ENCODE data around the gene LRCH3. TPM values are rescaled to one million over a fixed set of nuclear protein-coding genes. Genes with fewer than 3 reads are reported as not detected.

The LRCH3 gene
- total and polyA plus RNA-seq, 9 of the 15 experiments (the other 6 are each of a cell fraction or from before 2014, with no cell fraction given) = 4.6 to 75.3 (median 30.3) TPM

DNA sequence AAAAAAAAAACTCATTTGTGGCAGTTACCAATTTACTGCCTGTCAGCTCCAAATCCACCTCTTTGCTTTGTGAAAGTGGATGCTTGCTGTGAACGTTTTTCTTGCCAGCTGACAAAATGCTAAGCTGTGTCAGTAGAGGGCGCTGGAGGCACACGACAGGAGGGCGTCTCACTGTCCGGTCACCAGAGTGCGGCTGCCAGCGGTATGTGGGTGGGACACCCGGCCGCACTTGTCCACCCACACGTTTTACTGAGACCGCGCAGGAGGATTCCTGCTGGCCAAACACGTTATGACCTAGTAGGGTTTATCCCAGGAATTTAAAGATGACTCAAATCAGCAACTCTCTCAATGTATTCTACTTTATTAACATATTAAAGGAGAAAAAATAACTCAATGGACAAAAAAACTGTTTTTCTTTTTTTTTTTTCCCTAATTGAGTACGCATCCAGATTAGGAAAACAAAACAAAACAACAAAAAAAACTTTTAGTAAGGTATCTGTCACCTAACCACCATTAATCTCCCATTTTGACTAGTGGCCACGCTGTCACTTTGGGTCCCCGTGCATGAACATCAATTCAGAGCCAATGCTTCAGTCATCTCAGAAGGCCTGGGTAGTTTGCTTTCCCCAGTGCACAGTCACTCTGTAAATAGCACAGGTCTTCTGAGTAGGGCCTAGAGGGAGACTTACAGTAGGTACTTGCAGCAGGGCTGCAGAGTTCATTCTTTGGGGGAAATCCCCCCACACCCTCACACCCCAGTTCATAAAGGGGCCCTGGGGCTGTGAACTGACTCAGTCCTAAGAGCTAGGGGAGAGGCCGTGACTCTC lies 115.2 kb downstream of the LRCH3 start (continued):
- TF ChIP-seq EWSR1 (IDR thresholded peaks at IDR 0.05; ENCODE audit: borderline replicate concordance, low read depth, partially characterized antibody) (no peak), THAP12 (CRISPR knock-in tag; IDR thresholded peaks at IDR 0.05) (no peak), PKNOX1 (IDR thresholded peaks at IDR 0.05) (peak; percentile 64), LCOR (CRISPR knock-in tag; IDR thresholded peaks at IDR 0.05) (peak; percentile 75; the same call in 1 of the 2 replicates), MAZ (CRISPR knock-in tag; conservative IDR thresholded peaks at IDR 0.05 in 1 of 2, IDR thresholded peaks at IDR 0.05 in 1 of 2) (peak in 1 of 2 experiments; percentile 73; a peak in 2 of 4 replicates), C11orf30 (IDR thresholded peaks at IDR 0.05; ENCODE audit: low read depth) (peak; percentile 59; the same call in 1 of the 2 replicates), MYC (IDR thresholded peaks at IDR 0.05; ENCODE audit: low read depth, low read length) (0 out of 2 replicates have a peak, but pooled peaks have one; percentile 26), MYC (CRISPR knock-in tag; IDR thresholded peaks at IDR 0.05; ENCODE audit: borderline replicate concordance, low read depth) (no peak), PCBP2 (IDR thresholded peaks at IDR 0.05; ENCODE audit: low read depth, low read length, poor library complexity, severe bottlenecking) (no peak)
- TF ChIP-seq, protein P1, sequence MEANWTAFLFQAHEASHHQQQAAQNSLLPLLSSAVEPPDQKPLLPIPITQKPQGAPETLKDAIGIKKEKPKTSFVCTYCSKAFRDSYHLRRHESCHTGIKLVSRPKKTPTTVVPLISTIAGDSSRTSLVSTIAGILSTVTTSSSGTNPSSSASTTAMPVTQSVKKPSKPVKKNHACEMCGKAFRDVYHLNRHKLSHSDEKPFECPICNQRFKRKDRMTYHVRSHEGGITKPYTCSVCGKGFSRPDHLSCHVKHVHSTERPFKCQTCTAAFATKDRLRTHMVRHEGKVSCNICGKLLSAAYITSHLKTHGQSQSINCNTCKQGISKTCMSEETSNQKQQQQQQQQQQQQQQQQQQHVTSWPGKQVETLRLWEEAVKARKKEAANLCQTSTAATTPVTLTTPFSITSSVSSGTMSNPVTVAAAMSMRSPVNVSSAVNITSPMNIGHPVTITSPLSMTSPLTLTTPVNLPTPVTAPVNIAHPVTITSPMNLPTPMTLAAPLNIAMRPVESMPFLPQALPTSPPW (CRISPR knock-in tag; IDR thresholded peaks at IDR 0.05) = 0 out of 2 replicates have a peak, but pooled peaks have one; percentile 17
